HG02884 (cell line): ENCODE measurements around the gene PKP2.
"Not testable (repeated sequence)": the region's sequence is repeated elsewhere in the genome, so short reads cannot be mapped to it uniquely, and the experiment has no call there.

Source experiments
- ATAC-seq: cut with Tn5 transposase; IDR thresholded peaks from one replicate; pipeline ENCODE4 v1.9.1; 2021; ENCODE audit warnings: mild to moderate bottlenecking, moderate library complexity; ENCODE audit not compliant: unreplicated experiment

PKP2 gene

GRCh38 chr12:32864731-32865130 lies 31.8 kb downstream of the PKP2 start:
- no peak for ATAC-seq

- ATAC-seq = no peak
Observed at GRCh38 chr12:32863128-32863527, 33.4 kb downstream of the PKP2 start.

DNA sequence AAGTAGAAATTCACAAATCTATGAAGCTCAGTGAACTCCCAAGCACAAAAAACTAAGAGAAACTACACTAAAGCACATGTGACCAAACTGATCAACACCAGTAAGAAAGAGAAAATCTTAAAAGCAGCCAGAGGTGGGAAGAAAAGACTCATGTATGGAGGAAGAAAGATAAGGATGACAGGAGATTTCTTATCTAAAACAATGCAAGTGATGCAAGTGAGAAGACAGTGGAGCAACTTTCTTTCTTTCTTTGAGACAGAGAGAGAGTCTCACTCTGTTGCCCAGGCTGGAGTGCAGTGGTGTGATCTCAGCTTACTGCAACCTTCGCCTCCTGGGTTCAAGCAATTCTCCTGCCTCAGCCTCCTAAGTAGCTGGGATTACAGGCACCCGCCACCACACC lies 34.9 kb downstream of the PKP2 start:
- ATAC-seq = not testable (repeated sequence)

DNA sequence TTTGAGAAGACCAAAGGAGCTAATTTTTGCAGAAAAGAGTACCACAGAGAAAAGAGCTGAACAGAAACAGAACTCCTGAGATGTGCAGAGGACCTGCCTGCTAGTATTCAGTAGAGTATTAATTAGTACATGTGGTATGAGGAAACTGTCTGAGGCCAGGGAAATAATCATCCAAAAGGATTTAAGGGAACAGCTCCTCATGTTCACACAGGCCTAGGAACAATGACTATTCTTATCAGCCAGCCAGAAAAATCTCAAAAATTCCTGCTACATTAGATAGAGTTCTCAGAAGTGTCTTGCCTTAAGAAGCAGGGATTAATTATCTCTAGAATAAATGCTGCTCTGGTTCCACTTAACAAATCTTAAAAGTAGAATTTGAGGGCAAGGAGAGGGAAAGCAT lies 36.4 kb downstream of the PKP2 start:
- no peak for ATAC-seq

- ATAC-seq = no peak
Observed at GRCh38 chr12:32859389-32859788, 37.2 kb downstream of the PKP2 start.

DNA sequence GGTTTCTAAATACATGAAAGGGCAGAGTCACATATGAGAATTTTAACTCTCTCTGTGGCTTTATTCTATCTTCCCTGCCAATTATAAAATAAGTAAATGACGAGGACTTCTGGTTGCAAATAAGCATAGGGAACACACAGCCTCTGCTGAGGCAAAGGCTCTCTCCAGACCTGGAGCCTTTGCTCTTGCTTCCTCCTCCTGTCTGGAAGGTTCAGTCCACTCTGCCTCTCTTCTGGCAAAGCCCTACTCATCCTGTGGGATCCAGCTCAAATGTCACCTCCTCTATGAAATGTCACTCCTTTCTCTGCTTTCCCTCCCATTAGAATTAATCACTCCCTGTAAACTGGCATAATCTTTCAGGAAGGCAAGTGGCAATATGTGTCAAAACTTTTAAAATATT lies 41.9 kb downstream of the PKP2 start:
- no peak for ATAC-seq

DNA sequence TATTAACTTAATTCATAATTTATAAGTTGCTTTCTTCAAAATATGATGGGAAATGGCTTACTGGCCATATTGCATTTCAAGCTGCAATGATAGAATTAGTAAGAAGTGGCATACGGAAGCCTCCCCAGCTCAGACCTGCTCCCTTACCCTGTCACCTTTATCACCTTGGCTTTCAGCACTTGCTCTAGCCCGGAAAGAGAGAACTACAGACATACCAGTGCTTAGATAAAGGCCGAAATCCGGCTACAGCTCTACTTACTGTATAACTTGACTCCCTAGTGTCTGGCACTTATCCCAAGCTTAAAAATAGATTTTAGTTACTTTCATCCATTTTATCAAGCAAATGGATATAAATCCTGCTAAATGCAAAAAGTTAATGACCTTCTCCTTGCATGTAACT lies 42.5 kb downstream of the PKP2 start:
- no peak for ATAC-seq

DNA sequence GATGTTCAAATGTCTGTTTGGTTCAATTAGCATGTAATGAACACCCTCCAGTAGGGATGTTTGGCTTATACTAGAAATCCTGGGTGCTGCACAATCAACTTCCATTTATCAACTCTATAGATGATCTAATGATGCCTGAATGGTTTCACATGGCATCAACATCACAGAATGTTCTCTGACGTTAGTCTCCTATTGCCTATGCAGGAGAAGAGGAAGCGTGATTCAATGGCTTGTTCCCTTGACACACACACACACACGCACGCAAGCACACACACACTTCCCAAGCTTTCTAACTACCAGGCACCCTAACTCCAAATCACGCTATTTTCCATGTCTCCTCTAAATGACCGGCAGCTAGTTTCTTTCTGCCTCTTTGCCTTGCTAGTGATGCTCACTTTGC lies 49.3 kb downstream of the PKP2 start:
- ATAC-seq = no peak

DNA sequence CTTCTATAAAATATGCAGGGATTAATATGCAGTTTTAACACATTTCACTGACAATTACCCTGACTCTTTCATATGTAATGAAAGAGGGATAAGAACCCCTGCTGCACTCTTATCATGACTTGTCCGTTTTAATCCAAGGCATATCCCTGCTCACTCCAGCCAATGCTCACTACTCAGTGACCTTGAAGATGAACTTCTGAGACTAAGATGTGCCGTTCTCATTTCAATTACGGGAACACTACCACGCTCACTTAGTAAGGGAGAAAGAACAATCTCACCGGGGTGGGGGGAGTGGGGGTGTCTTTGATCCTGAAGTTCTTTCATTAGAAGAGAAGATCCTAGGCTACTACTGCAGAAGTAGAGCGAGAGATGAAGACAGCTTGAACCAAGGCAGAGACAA lies 50.5 kb downstream of the PKP2 start:
- no peak for ATAC-seq

DNA sequence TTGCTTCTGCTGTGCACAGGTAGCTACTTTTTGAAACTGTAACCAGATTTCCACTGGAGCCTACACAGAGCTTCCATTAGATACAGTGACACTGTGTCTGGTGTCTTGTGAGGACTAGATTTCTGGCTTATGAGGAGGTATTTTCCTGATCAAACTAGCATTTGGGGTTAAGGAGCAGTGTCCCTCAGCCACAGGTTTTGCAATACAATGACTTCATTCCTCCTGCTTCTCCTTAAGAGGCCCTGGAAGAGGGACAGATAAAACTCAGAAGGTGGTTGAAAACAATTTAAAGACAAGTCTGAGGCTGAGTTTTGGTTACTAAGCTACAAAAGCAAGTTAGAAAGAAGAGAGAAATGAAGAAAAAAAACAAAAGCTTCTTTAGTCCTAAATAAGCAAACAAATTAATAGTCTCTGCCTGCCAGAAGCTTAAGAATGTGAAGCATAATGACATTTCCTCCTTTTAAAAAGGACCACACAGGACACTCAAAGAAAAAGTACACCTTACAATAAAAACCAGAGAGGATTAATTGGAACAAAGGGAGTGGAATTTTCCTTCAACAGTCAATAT lies 53.0 kb downstream of the PKP2 start:
- ATAC-seq = no peak

- ATAC-seq = no peak
Observed at GRCh38 chr12:32841061-32841460, 55.5 kb downstream of the PKP2 start.

GRCh38 chr12:32839828-32840227 lies 56.7 kb downstream of the PKP2 start:
- no peak for ATAC-seq

- ATAC-seq = no peak
Observed at GRCh38 chr12:32837974-32838373, 58.6 kb downstream of the PKP2 start.

DNA sequence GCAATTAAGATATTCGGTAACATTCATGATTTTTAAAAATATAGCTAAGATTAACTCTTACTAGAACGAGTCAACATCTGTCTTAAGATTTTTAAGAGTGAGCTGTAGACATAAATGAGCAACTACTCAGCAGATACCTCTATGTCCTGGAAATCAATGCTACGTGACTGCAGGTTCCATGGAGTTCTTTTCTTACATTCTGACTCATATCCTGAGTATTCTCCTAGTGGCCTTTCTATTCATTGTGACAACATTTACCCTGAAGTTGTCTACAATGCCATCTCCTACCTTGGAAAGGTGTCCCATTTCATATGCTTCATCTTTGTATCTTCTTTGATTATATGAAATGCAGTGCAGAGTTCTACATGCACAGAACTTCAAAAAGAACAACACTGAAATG lies 59.9 kb downstream of the PKP2 start:
- no peak for ATAC-seq

DNA sequence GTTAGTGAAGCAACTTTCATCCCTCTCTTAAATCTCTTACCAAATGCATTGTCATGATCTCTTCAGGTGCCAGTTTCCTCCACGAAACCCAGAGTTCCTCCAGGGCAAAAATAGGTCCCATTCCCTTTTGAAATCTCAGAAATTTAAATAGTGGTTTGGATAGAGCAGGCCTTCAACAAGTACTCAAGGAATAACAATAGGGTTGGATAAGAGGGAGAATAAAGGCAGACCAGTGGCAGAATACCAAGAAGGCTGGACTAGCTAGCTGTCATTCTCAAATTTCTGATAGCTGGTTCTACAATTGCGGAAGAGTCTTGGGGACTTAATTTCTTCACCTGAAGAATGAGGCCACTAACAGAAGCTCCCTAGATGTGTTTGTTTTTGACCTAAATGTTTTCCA lies 62.5 kb downstream of the PKP2 start:
- ATAC-seq = no peak

- no peak for ATAC-seq
Observed at GRCh38 chr12:32828552-32828951, 68.0 kb downstream of the PKP2 start.

DNA sequence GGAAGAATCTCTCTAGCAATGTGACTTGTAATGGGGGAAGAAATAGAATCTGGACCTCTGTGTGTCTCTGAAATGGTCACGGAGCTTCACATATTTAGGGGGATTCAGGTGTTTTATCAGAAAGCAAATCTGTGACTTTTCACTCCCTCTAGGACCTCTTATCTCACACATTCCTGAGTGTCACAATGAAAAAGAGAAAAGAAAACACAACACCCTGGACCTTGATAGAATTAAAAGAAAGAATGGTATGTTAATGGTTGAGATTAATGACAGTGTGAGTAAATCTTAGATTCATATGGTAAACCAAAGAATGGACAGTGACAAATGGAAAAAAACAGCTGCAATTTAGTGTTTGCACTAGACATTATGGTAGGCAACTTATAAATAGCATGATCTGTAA lies 68.5 kb downstream of the PKP2 start:
- ATAC-seq = no peak

- no peak for ATAC-seq
Observed at GRCh38 chr12:32826807-32827412, 69.7 kb downstream of the PKP2 start.

- ATAC-seq = no peak
Observed at GRCh38 chr12:32824596-32824995, 72.0 kb downstream of the PKP2 start.

GRCh38 chr12:32822344-32822743 lies 74.2 kb downstream of the PKP2 start:
- no peak for ATAC-seq

- no peak for ATAC-seq
Observed at GRCh38 chr12:32821710-32822109, 74.9 kb downstream of the PKP2 start.

GRCh38 chr12:32821293-32821692 lies 75.3 kb downstream of the PKP2 start:
- ATAC-seq = no peak

- ATAC-seq = no peak
Observed at GRCh38 chr12:32820376-32820931, 76.1 kb downstream of the PKP2 start.
